A549 (cell line): ENCODE results near the gene FBXO47.

Experiments
- BHLHE40 ChIP-seq: IDR thresholded peaks from 2 replicates; pipeline ENCODE4 v1.6.1; 2012; ENCODE audit warnings: low read depth, low read length, inconsistent platforms
- CHD2 ChIP-seq: fragments of 150-350 bp; IDR thresholded peaks from 2 replicates; pipeline ENCODE4 v1.6.1; 2014; ENCODE audit warnings: low read length; ENCODE audit not compliant: partially characterized antibody
- CHD4 ChIP-seq: fragments of 200-600 bp; sonication (generic); IDR thresholded peaks from 2 replicates; pipeline ENCODE4 v1.6.1; 2016; ENCODE audit warnings: antibody characterized with exemption, mild to moderate bottlenecking, borderline replicate concordance
- EP300 ChIP-seq, 2 experiments: fragments of >200 bp; sonication (Bioruptor Twin); formaldehyde crosslinking; IDR thresholded peaks; 2 replicates in 1 of 2; 3 replicates in 1 of 2; pipeline ENCODE4 v1.6.1; 2016 to 2017
- MAZ ChIP-seq: fragments of 150-350 bp; IDR thresholded peaks from 2 replicates; pipeline ENCODE4 v1.6.1; 2014; ENCODE audit warnings: antibody characterized with exemption, low read depth, low read length, borderline replicate concordance
- NR3C1 ChIP-seq: fragments of >200 bp; sonication (Bioruptor Twin); formaldehyde crosslinking; IDR thresholded peaks from 3 replicates; pipeline ENCODE4 v1.6.1; 2017
- RAD21 ChIP-seq, 2 experiments: fragments of >200 bp in 1 of 2; sonication (Bioruptor Twin) in 1 of 2; formaldehyde crosslinking in 1 of 2; IDR thresholded peaks in 1 of 2; conservative IDR thresholded peaks in 1 of 2; 2 replicates in 1 of 2; 3 replicates in 1 of 2; pipeline ENCODE4 v1.6.1; 2012 to 2018; ENCODE audit warnings: inconsistent platforms in 1 of 2
- ZC3H11A ChIP-seq: fragments of 450-650 bp; IDR thresholded peaks from 2 replicates; pipeline ENCODE4 v1.6.1; 2014; ENCODE audit warnings: antibody characterized with exemption, mild to moderate bottlenecking
- TF ChIP-seq, protein P1 (sequence below): fragments of >200 bp; sonication (Bioruptor Twin); formaldehyde crosslinking; IDR thresholded peaks from 3 replicates; pipeline ENCODE4 v1.5.1; 2016
- TF ChIP-seq, protein P2 (sequence below): IDR thresholded peaks from 2 replicates; pipeline ENCODE4 v1.6.1; 2012; ENCODE audit warnings: low read depth, borderline replicate concordance

DNA sequence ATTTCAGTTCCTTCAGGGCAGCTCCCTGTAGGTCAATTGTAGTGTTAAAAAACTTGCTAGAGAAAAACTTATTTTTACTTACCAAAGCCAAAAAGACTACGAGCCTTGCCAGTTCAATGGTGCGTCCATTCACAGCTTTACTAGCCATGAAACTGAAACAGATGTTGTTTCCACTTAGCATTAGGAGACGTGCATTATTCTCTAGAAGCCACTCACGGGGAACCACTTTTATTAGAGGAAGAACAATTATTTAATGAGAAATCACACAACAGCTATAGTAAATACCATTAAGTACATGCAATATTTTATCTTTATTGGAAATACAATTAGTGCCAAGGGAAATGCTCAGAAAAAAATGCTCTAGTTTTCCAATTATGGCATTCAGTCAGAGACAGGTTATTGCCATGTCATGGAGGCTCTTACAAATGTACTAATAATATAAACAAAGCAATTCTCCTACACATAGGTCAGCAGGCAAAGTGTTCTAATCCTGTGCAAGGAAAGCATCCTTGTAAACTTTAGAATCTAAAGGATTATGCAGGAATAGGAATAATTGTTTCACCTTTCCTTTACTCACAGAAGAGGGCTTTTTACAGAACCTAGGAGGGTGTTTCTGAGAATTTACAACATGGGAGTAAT, 24.4 kb downstream of the FBXO47 start:
- TF ChIP-seq, protein P1, sequence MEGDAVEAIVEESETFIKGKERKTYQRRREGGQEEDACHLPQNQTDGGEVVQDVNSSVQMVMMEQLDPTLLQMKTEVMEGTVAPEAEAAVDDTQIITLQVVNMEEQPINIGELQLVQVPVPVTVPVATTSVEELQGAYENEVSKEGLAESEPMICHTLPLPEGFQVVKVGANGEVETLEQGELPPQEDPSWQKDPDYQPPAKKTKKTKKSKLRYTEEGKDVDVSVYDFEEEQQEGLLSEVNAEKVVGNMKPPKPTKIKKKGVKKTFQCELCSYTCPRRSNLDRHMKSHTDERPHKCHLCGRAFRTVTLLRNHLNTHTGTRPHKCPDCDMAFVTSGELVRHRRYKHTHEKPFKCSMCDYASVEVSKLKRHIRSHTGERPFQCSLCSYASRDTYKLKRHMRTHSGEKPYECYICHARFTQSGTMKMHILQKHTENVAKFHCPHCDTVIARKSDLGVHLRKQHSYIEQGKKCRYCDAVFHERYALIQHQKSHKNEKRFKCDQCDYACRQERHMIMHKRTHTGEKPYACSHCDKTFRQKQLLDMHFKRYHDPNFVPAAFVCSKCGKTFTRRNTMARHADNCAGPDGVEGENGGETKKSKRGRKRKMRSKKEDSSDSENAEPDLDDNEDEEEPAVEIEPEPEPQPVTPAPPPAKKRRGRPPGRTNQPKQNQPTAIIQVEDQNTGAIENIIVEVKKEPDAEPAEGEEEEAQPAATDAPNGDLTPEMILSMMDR, result no peak
- TF ChIP-seq NR3C1 (no peak), CHD4 (no peak), EP300 (IDR thresholded peaks at IDR 0.05) (no peak), CHD2 (no peak), RAD21 (conservative IDR thresholded peaks at IDR 0.05 in 1 of 2, IDR thresholded peaks at IDR 0.05 in 1 of 2) (no peak), MAZ (no peak), ZC3H11A (no peak), BHLHE40 (no peak)
- TF ChIP-seq, protein P2, sequence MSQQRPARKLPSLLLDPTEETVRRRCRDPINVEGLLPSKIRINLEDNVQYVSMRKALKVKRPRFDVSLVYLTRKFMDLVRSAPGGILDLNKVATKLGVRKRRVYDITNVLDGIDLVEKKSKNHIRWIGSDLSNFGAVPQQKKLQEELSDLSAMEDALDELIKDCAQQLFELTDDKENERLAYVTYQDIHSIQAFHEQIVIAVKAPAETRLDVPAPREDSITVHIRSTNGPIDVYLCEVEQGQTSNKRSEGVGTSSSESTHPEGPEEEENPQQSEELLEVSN, result no peak
